Activated CD4-positive, CD25-positive, alpha-beta regulatory T cell (primary cell): ENCODE results near the gene DPF1.

Experiments used
- DNase-seq, 4 experiments: peaks; one replicate each; lab custom pipeline; 2025; lab: John Stamatoyannopoulos, UW

DPF1 gene

GRCh38 chr19:38197937-38198704, 25.9 kb downstream of the DPF1 start:
- DNase-seq, result no peak

DNA sequence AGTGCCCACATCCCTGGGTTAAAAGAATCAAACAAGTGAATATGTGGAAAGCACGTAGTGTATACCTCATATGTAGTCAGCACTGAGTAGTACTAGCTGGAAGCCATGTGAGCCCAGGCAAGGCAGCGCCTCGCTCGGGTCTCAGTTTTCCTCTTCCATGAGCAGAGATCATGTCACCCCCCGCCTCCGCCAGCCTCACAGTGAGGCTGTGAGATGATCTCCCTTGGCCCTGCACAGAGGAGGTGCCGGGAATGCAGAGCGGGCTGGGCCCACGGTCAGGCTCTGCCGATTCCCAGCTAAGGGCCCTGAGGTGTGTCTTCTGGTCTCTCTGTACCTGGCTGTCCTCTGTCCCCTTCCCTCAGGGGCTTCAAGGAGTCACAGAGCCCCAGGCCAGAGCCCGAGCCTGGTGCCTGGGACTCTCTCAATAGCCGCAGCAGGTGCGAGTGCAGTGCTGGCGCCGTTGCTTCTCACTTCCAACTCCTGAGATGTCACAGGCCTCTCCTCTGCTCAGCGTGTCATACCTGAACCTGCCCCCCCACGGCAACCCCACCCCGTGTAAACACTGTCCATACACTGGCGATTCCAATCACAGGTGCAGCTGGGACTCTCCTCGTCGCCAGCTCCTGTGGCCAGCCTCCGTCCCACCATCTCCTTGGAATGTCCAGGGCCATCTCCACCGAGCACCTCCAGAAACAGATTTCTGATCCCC, 26.9 kb downstream of the DPF1 start:
- DNase-seq, result no peak

- DNase-seq, result no peak
These were observed 27.7 kb downstream of the DPF1 start for GRCh38 chr19:38196245-38196837.

DNA sequence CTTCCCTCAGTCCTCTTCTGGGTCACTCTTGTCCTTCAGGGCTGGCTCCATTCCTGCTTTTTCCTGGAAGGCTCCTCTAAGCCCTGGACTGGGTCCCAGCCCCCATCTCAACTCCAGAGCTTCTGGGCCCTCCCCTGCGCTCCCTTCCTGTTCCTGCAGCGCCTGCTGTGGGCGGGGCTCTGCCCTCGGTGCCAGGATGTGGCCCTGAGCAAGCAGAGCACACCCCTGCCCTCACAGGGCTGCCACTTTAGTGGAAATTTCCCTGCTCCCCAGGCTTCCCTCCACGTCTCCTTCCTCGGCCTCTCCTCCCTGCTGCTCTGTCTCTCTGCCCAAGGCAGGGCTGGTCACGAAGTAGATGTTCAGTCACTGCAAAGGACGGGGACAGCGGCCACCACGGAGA, 28.8 kb downstream of the DPF1 start:
- no peak for DNase-seq

DNA sequence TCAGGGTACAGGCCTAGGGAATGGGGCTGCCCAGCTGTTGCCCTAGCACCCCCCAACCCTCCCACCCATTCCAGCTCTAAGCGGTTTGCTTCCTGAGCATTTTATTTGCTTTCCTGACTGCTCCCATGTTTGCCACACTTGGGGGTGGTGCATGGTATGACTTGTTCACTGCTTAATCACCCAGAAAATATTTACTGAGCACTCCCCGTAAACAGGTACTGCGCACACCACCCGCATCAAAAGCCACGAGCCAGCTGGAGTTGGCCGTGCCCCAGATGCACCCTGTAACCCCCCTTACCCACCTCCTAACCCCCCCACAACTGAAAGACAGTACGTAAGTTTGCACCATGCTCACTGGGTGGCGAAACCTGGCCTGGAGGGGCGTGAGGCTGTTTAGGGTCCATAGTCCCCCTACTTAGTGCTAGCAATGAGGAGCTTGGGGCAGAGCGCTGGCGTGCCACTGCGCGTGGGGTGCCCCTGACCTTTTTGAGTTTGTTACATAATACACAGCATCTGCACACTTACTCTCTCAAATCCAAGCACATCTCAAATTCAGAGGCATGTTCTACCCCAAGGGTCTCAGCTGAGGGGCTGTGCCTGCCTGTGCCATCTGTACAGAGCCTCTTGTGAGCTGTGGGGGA, 29.8 kb downstream of the DPF1 start:
- DNase-seq, result no peak

- no peak for DNase-seq
These were observed 30.6 kb downstream of the DPF1 start for GRCh38 chr19:38193445-38193844.

- DNase-seq, result no peak
These were observed 32.3 kb downstream of the DPF1 start for GRCh38 chr19:38191747-38192146.

- no peak for DNase-seq
These were observed 33.2 kb downstream of the DPF1 start for GRCh38 chr19:38190793-38191192.

DNA sequence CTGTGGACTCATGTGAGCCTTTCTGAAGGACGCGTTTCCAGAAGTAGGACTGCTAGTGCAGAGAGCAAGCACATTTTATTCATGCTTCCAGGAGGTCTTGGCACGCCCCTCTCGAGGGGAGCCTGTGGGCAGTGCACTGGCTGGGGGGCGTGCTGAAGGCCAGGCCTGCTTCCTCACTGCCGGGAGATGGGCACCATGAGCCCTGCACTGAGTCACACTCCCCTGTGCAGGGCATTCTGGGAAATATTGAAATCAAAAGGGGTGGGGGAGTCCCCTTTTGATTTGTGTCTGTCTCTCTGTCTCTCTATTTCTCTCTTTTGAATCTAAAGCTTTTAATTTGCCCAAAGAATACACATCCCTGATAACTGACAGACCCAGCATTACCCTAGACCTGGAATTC, 34.0 kb downstream of the DPF1 start:
- DNase-seq, result no peak

DNA sequence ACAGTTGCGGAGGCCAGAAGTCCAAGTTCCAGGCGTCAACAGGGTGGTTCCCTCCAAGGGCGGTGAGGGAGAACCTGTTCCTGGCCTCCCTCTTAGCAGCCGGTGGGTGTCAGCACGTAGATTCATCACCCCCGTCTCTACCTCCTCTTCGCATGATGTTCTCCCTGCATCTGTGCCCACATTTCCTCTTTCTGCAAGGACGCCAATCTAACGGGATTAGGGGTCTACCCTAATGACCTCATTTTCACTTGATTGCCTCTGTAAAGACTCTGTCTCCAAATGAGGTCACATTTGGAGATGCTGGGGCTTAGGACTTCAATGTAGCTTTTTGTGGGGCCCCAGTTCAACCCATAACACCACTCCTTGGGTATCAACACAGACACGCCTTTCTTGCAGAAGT, 38.5 kb downstream of the DPF1 start:
- no peak for DNase-seq

DNA sequence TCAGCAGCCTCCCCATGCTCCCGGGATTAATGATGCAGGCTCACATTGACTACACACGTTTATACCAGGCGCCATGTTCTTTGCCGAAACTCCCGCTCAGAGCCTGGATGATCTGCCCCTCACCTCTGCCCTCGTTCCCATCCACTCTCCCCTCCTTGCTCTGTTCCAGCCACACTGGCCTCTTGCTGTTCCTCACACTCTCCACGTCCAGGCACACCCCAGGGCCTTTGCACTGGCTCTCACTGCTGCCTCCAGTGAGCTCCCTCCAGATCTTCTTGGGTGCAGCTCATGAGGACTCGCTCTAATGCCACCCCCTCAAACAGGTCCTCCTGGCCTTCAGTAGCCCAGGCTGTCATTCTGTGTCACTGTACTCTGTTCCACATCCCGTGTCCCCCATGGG, 39.2 kb downstream of the DPF1 start:
- DNase-seq, result no peak

GRCh38 chr19:38183251-38183897, 40.6 kb downstream of the DPF1 start:
- no peak for DNase-seq

DNA sequence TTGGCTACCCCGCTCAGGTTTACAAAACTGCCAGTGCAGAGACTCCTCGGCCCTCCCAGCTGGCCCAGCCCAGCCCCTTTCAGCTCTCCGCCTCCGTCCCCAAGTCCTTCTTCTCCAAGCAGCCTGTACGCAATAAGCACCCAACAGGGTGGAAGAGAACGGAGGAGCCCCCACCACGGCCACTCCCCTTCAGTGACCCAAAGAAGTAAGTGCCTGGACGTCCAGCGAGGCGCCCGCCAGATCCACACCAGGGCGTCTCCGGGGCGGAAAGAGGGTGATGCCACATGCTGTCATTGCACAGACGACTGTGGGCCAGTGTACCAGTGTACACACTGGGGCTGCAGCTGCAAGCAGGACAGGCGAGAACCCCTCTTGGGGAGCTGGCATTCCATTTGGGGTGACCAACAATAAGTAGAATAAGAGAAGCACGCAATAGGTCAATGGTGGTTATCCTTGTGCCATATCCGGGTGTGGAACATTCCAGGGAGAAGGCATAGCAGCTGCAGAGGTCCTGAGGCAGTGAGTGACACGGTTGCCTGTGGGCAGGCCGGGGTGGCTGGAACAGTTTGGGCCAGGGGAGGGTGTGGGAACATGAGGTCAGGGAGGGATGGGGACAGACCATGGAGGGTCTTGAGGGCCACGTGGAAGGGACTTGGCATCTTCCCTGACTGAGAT, 41.3 kb downstream of the DPF1 start:
- DNase-seq, result no peak

DNA sequence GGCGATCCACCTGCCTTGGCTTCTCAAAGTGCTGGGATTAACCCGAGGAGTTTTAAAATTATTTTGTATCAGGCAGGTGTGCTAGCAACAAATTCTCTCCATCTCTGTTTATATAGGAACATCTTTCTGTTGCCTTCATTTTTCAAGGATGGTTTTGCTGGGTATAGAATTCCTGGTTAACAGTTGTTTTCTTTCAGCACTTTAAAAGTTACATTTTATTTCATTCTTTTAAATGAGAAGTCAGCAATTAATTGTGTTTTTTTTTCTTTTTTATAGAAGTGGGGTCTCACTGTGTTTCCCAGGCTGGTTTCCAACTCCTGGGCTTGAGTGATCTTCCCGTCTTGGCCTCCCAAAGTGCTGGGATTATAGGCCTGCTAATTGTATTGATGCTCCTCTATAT, 44.0 kb downstream of the DPF1 start:
- DNase-seq, result no peak

GRCh38 chr19:38175422-38175821, 48.6 kb downstream of the DPF1 start:
- no peak for DNase-seq

GRCh38 chr19:38173291-38174041, 50.6 kb downstream of the DPF1 start:
- no peak for DNase-seq

- no peak for DNase-seq
These were observed 52.0 kb downstream of the DPF1 start for GRCh38 chr19:38172001-38172400.

GRCh38 chr19:38170334-38170733, 53.7 kb downstream of the DPF1 start:
- no peak for DNase-seq

- DNase-seq, result no peak
These were observed 55.4 kb downstream of the DPF1 start for GRCh38 chr19:38168637-38169036.

- DNase-seq, result no peak
These were observed 58.7 kb downstream of the DPF1 start for GRCh38 chr19:38165335-38165734.

GRCh38 chr19:38164526-38164925, 59.5 kb downstream of the DPF1 start:
- no peak for DNase-seq
